AG08396 (cell line): ENCODE data around the gene EXOSC5.
A peak's percentile ranks its signal among the peaks of the same experiment; 100 is the strongest.

ENCODE experiments used
- DNase-seq: peaks from one replicate; pipeline ENCODE4 v3.0.0; 2012; ENCODE audit warnings: low spot score, mixed read lengths

Gene EXOSC5

DNA sequence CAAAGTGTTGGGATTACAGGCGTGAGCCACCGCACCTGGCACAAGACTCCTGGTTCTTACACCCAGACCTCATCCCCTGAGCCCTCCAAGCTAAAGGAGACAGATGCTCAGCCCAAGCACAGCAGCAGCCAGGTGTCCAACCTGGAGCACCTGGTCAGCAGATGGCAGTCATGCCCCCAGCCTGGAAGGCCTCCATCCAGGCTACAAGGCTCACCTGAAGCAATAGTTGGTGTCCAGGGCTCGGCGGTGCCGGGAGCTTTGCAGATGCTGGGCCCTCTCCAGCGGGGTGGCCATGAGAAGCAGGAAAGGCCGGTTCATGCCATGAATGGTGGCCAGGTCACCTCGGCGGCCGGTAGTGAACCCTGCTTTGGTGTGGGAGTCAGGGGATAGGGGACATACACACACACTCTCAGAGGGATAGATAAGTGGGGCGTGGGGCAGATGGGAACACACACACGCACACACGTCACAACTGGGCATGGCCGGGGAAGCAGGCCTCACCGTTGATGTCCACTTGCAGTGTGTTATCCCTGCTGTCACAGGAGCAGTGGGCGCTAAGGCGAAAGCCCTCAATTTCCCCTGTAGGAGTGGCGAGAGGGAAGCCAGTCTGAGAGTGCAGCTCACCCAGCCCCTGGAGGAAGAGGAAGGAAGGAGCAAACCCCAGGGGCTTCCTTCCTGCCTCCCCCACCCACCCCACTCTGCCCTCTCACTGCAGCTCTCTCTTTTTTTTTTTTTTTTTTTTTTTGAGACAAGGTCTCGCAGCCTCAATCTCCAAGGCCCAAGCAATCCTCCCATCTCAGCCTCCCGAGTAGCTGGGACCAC, 55.3 kb downstream of the EXOSC5 start:
- DNase-seq = no peak

- peak; percentile 50 for DNase-seq
Measured at GRCh38 chr19:41339936-41340335, 57.2 kb downstream of the EXOSC5 start.
